HEK293 (cell line): ENCODE data around the gene CCDC120.
A peak's percentile ranks its signal among the peaks of the same experiment; 100 is the strongest.

ENCODE experiments used
- ATF2 ChIP-seq: fragments of 450-650 bp; formaldehyde crosslinking; IDR thresholded peaks from 2 replicates; pipeline ENCODE4 v1.5.1; 2016; ENCODE audit warnings: missing biosample characterization, missing genetic modification characterization, low read depth
- BCL6B ChIP-seq: fragments of 450-650 bp; formaldehyde crosslinking; IDR thresholded peaks from 2 replicates; pipeline ENCODE4 v1.5.1; 2017; ENCODE audit warnings: missing biosample characterization, missing genetic modification characterization
- ELK4 ChIP-seq: IDR thresholded peaks from 2 replicates; pipeline ENCODE4 v1.6.1; 2011; ENCODE audit warnings: mild to moderate bottlenecking, low read depth, low read length, borderline replicate concordance
- GFI1B ChIP-seq: fragments of 450-650 bp; formaldehyde crosslinking; IDR thresholded peaks from 2 replicates; pipeline ENCODE4 v1.5.1; 2016; ENCODE audit warnings: missing biosample characterization, missing genetic modification characterization
- GLIS1 ChIP-seq: fragments of 450-650 bp; formaldehyde crosslinking; IDR thresholded peaks from 2 replicates; pipeline ENCODE4 v1.5.1; 2016; ENCODE audit warnings: missing biosample characterization, missing genetic modification characterization
- HOXC10 ChIP-seq: sonication (generic); formaldehyde crosslinking; IDR thresholded peaks from 2 replicates; pipeline ENCODE4 v1.8.1; 2023; ENCODE audit warnings: mild to moderate bottlenecking, missing genetic modification reagents
- KLF7 ChIP-seq: fragments of 450-650 bp; formaldehyde crosslinking; IDR thresholded peaks from 2 replicates; pipeline ENCODE4 v1.5.1; 2016; ENCODE audit warnings: missing biosample characterization, missing genetic modification characterization, borderline replicate concordance
- MZF1 ChIP-seq: fragments of 450-650 bp; formaldehyde crosslinking; IDR thresholded peaks from 2 replicates; pipeline ENCODE4 v1.5.1; 2017; ENCODE audit warnings: missing biosample characterization, missing genetic modification characterization, borderline replicate concordance
- OVOL3 ChIP-seq: fragments of 450-650 bp; formaldehyde crosslinking; IDR thresholded peaks from 2 replicates; pipeline ENCODE4 v1.5.1; 2016; ENCODE audit warnings: missing biosample characterization, missing genetic modification characterization
- PRDM2 ChIP-seq: fragments of 450-650 bp; formaldehyde crosslinking; IDR thresholded peaks from 2 replicates; pipeline ENCODE4 v1.5.1; 2016; ENCODE audit warnings: missing biosample characterization, missing genetic modification characterization, borderline replicate concordance
- SALL2 ChIP-seq: fragments of 450-650 bp; formaldehyde crosslinking; IDR thresholded peaks from 2 replicates; pipeline ENCODE4 v1.5.0; 2017; ENCODE audit warnings: missing biosample characterization, mild to moderate bottlenecking, missing genetic modification characterization, borderline replicate concordance
- TRIM28 ChIP-seq: IDR thresholded peaks from 2 replicates; pipeline ENCODE4 v1.6.1; 2011; ENCODE audit warnings: low read length, control low read depth, borderline replicate concordance
- ZFP37 ChIP-seq: fragments of 450-650 bp; formaldehyde crosslinking; IDR thresholded peaks from 2 replicates; pipeline ENCODE4 v1.5.1; 2016; ENCODE audit warnings: missing biosample characterization, missing genetic modification characterization
- ZNF112 ChIP-seq: fragments of 450-650 bp; formaldehyde crosslinking; IDR thresholded peaks from 2 replicates; pipeline ENCODE4 v1.5.0; 2017; ENCODE audit warnings: missing biosample characterization, missing genetic modification characterization
- ZNF16 ChIP-seq: fragments of 450-650 bp; formaldehyde crosslinking; IDR thresholded peaks from 2 replicates; pipeline ENCODE4 v1.5.1; 2016; ENCODE audit warnings: low read depth, missing biosample characterization, missing genetic modification characterization
- ZNF311 ChIP-seq: fragments of 450-650 bp; formaldehyde crosslinking; IDR thresholded peaks from 2 replicates; pipeline ENCODE4 v1.5.1; 2017; ENCODE audit warnings: missing biosample characterization, missing genetic modification characterization, borderline replicate concordance
- ZNF398 ChIP-seq: fragments of 450-650 bp; formaldehyde crosslinking; IDR thresholded peaks from 2 replicates; pipeline ENCODE4 v1.5.1; 2017; ENCODE audit warnings: missing biosample characterization, missing genetic modification characterization
- ZNF501 ChIP-seq: fragments of 450-650 bp; formaldehyde crosslinking; IDR thresholded peaks from 2 replicates; pipeline ENCODE4 v1.5.1; 2016; ENCODE audit warnings: missing biosample characterization, missing genetic modification characterization
- ZNF555 ChIP-seq: fragments of 450-650 bp; formaldehyde crosslinking; conservative IDR thresholded peaks from 2 replicates; pipeline ENCODE4 v1.5.1; 2017; ENCODE audit warnings: missing biosample characterization, mild to moderate bottlenecking, missing genetic modification characterization, inconsistent platforms
- ZNF585B ChIP-seq: fragments of 450-650 bp; formaldehyde crosslinking; IDR thresholded peaks from 2 replicates; pipeline ENCODE4 v1.5.1; 2016; ENCODE audit warnings: missing biosample characterization, missing genetic modification characterization
- ZNF600 ChIP-seq: fragments of 450-650 bp; formaldehyde crosslinking; IDR thresholded peaks from 2 replicates; pipeline ENCODE4 v1.5.1; 2016; ENCODE audit warnings: missing biosample characterization, missing genetic modification characterization
- ZNF664 ChIP-seq: fragments of 450-650 bp; formaldehyde crosslinking; IDR thresholded peaks from 2 replicates; pipeline ENCODE4 v1.5.1; 2016; ENCODE audit warnings: missing biosample characterization, missing genetic modification characterization
- ZNF837 ChIP-seq: fragments of 450-650 bp; formaldehyde crosslinking; IDR thresholded peaks from 2 replicates; pipeline ENCODE4 v1.5.1; 2016; ENCODE audit warnings: missing biosample characterization, missing genetic modification characterization
- ZSCAN16 ChIP-seq: fragments of 450-650 bp; formaldehyde crosslinking; IDR thresholded peaks from 2 replicates; pipeline ENCODE4 v1.5.1; 2016; ENCODE audit warnings: missing biosample characterization, missing genetic modification characterization
- ZSCAN23 ChIP-seq: fragments of 450-650 bp; formaldehyde crosslinking; IDR thresholded peaks from 2 replicates; pipeline ENCODE4 v1.5.1; 2016; ENCODE audit warnings: missing biosample characterization, missing genetic modification characterization
- ZSCAN30 ChIP-seq: fragments of 450-650 bp; IDR thresholded peaks from 2 replicates; pipeline ENCODE4 v1.5.1; 2018; ENCODE audit warnings: missing biosample characterization, mild to moderate bottlenecking, missing genetic modification characterization, moderate library complexity
- ZSCAN4 ChIP-seq: fragments of 450-650 bp; formaldehyde crosslinking; IDR thresholded peaks from 2 replicates; pipeline ENCODE4 v1.5.1; 2017; ENCODE audit warnings: missing biosample characterization, missing genetic modification characterization

The CCDC120 gene

GRCh38 chrX:49100704-49101628 is 42.2 kb downstream of the CCDC120 start (continued):
- TF ChIP-seq ZNF664 (tag by site-specific recombination) = no peak
- no peak for TF ChIP-seq ELK4
- TF ChIP-seq ZSCAN23 (tag by site-specific recombination) = no peak
- no peak for TF ChIP-seq SALL2 (tag by site-specific recombination)
- no peak for TF ChIP-seq ZNF555
- TF ChIP-seq BCL6B (tag by site-specific recombination) = no peak
- no peak for TF ChIP-seq ZNF398 (tag by site-specific recombination)
- no peak for TF ChIP-seq ZNF112 (tag by site-specific recombination)
- peak; percentile 30; the same call in 1 of the 2 replicates for TF ChIP-seq ZSCAN30 (tag by site-specific recombination)
- TF ChIP-seq ZNF600 (tag by site-specific recombination) = peak; percentile 76
- TF ChIP-seq ZNF837 (tag by site-specific recombination) = no peak
- no peak for TF ChIP-seq ZSCAN4 (tag by site-specific recombination)
- no peak for TF ChIP-seq ZFP37 (tag by site-specific recombination)
- no peak for TF ChIP-seq ZNF585B (tag by site-specific recombination)
- no peak for TF ChIP-seq MZF1 (tag by site-specific recombination)
- TF ChIP-seq OVOL3 = no peak
- no peak for TF ChIP-seq ZNF311 (tag by site-specific recombination)
- TF ChIP-seq ZNF501 (tag by site-specific recombination) = 0 out of 2 replicates have a peak, but pooled peaks have one; percentile 51
- TF ChIP-seq GFI1B = no peak
- peak; percentile 61 for TF ChIP-seq GLIS1 (tag by site-specific recombination)
- TF ChIP-seq PRDM2 (tag by site-specific recombination) = no peak
- TF ChIP-seq ZSCAN16 = no peak
- no peak for TF ChIP-seq ATF2
- no peak for TF ChIP-seq ZNF16 (tag by site-specific recombination)
- no peak for TF ChIP-seq HOXC10 (CRISPR knock-in tag)
- no peak for TF ChIP-seq KLF7 (tag by site-specific recombination)
- TF ChIP-seq TRIM28 = no peak
